Measurements from ENCODE around the gene SASS6.

The SASS6 gene

DNA sequence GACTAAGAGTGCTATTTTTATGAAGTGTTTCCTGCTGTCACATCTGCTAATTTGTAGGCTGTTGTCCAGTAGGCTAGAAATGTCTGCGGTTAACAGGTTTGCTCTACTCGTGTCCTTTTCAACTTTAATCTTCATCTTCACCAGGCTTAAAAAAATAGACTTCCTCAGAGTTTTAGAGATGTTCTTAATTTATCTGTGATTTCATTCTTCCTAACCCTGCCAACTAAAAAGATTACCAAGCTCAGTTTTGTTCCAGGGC lies 66.8 kb downstream of the SASS6 start:
- H3K9me3 ChIP-seq: no peaks in the 10 kb centered on the region
- no peak overlapping the region for H3K27ac ChIP-seq
- DNase-seq: no peak
- no peaks in the 10 kb centered on the region for H3K27me3 ChIP-seq
- peaks cover 0 to 5% (median 0%) of the 10 kb centered on the region in 4 donors for H3K4me1 ChIP-seq
- no peak overlapping the region for H3K4me3 ChIP-seq
- peaks cover 61 to 86% (median 68%) of the 10 kb centered on the region in 3 donors for H3K36me3 ChIP-seq
- TF ChIP-seq, protein P1, sequence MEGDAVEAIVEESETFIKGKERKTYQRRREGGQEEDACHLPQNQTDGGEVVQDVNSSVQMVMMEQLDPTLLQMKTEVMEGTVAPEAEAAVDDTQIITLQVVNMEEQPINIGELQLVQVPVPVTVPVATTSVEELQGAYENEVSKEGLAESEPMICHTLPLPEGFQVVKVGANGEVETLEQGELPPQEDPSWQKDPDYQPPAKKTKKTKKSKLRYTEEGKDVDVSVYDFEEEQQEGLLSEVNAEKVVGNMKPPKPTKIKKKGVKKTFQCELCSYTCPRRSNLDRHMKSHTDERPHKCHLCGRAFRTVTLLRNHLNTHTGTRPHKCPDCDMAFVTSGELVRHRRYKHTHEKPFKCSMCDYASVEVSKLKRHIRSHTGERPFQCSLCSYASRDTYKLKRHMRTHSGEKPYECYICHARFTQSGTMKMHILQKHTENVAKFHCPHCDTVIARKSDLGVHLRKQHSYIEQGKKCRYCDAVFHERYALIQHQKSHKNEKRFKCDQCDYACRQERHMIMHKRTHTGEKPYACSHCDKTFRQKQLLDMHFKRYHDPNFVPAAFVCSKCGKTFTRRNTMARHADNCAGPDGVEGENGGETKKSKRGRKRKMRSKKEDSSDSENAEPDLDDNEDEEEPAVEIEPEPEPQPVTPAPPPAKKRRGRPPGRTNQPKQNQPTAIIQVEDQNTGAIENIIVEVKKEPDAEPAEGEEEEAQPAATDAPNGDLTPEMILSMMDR (IDR thresholded peaks at IDR 0.05): no peak
- intact Hi-C loops (cut with DNase I; ENCODE audit: low total_unique reads): no loop called here

DNA sequence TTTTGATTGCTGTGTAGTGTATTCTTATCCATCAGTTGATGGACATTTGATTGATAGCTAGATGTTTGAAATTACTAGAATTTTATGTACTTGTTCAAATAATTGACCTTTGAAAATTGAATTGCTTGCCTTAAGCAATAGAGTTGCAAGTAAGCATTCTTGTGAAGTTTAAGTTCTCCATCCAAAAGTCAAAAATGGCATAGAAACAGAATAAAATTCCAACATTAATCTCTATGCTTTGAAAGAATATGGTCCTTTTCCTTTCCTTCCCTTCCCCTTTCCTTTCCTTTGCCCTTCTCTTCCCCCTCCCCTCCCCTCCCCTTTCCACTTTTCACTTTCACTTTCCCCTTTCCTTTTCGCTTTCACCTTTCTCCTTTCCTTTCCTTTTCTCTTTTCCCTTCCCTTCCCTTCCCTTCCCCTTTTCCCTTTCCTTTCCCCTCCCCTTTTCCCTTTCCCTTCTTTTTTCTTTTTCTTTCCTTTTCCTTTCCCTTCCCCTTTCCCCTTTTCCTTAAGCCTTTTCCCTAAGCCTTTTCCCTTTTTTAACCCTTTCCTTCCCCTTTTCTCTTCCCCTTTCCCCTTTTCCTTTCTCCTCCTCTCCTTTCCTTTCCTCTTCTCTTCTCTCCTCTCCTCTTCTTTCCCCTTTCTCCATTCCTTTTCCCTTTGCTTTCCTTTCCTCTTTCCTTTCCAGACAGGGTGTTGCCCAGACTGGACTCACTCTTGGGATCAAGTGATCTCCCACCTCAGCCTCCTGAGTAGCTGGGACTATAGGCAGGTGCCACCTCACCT lies 67.4 kb downstream of the SASS6 start:
- no peak overlapping the region for H3K27ac ChIP-seq

DNA sequence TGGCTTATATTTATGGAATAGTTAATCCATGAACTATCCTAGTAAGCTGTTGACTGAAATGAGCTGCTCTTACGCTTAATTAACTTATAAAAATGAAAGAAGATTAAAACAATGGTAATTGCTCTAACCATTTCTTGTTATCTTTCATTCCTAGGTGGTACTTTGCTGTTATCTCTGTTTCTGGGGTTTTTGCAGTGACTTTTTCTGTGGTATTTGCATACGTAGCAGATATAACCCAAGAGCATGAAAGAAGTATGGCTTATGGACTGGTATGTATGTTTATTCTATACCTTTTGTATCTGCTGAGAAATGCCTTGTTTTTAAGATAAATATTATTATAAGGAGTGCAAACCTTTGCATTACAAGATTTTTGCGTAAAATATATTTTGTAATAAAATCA lies 71.0 kb downstream of the SASS6 start:
- no peak overlapping the region for H3K4me3 ChIP-seq
- TF ChIP-seq, protein P1 (IDR thresholded peaks at IDR 0.05): no peak
- peaks cover 0 to 5% (median 0%) of the 10 kb centered on the region in 4 donors for H3K4me1 ChIP-seq
- intact Hi-C loops (cut with DNase I; ENCODE audit: low total_unique reads): no loop called here
- peaks cover 36 to 60% (median 39%) of the 10 kb centered on the region in 3 donors for H3K36me3 ChIP-seq
- no peaks in the 10 kb centered on the region for H3K9me3 ChIP-seq
- no peaks in the 10 kb centered on the region for H3K27me3 ChIP-seq
- no peak overlapping the region for H3K27ac ChIP-seq
- DNase-seq: no peak

More for the DNA sequence above, 67.4 kb downstream of the SASS6 start:
- Histone ChIP-seq H3K27me3 (no peaks in the 10 kb centered on the region), H3K9me3 (no peaks in the 10 kb centered on the region), H3K36me3 (peaks cover 61 to 86% (median 68%) of the 10 kb centered on the region in 3 donors), H3K4me1 (peaks cover 0 to 5% (median 0%) of the 10 kb centered on the region in 4 donors), H3K4me3 (no peak overlapping the region)
- intact Hi-C loops (cut with DNase I; ENCODE audit: low total_unique reads): no loop called here
- TF ChIP-seq, protein P1 (IDR thresholded peaks at IDR 0.05): no peak
- DNase-seq: no peak

DNA sequence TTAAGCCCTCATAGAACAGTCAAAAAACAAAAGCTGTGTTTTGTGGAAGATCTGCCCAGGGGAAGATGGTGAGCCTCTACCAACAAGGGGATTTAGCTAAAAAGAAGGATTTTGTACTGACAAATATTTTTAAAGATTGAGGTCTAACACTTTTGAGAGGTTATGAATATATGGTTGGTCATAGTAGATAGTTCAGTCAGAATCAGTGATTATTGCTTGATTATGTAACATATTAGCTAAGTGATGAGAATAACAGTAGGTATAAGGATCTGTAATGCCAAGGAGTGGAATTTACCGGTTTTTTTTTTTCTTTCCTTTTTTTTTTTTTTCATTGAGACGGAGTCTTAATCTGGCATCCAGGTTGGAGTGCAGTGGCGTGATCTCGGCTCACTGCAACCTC lies 79.0 kb downstream of the SASS6 start:
- H3K4me1 ChIP-seq: peaks cover 0 to 3% (median under 1%) of the 10 kb centered on the region in 4 donors
- no peak overlapping the region for H3K27ac ChIP-seq
- H3K9me3 ChIP-seq: no peaks in the 10 kb centered on the region
- TF ChIP-seq, protein P1 (IDR thresholded peaks at IDR 0.05): no peak
- intact Hi-C loops (cut with DNase I; ENCODE audit: low total_unique reads): no loop called here
- no peak overlapping the region for H3K4me3 ChIP-seq
- no peak for DNase-seq
- H3K36me3 ChIP-seq: peaks cover 0 to 17% (median 0%) of the 10 kb centered on the region in 3 donors
- H3K27me3 ChIP-seq: no peaks in the 10 kb centered on the region

DNA sequence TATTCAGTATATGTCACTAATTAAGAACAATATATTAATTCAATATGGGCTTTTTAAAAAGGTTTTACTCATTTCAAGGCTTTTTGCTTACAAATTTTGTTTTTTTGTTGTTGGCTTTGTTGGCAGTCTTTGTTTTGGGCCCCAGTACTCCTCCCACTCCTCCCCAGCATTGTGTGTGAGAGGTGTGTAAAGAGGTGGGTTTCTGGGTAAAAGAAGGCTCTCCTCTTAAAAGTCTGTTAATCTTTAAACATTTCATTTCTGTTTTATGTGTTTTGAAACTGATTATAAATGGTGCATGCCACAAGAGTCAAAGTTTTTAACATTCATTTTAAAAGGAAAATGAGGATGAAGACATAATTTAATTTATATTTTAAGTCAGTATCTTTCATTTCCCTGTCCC lies 79.6 kb downstream of the SASS6 start:
- peaks cover 0 to 3% (median 1%) of the 10 kb centered on the region in 4 donors for H3K4me1 ChIP-seq
- no peaks in the 10 kb centered on the region for H3K9me3 ChIP-seq
- TF ChIP-seq, protein P1 (IDR thresholded peaks at IDR 0.05): no peak
- no peak overlapping the region for H3K4me3 ChIP-seq
- peaks cover 0 to 17% (median 0%) of the 10 kb centered on the region in 3 donors for H3K36me3 ChIP-seq
- no peak for DNase-seq
- H3K27ac ChIP-seq: no peak overlapping the region
- H3K27me3 ChIP-seq: no peaks in the 10 kb centered on the region
- intact Hi-C loops (cut with DNase I; ENCODE audit: low total_unique reads): no loop called here

Data from tibial artery (tissue), 4 donors.